Inferior parietal cortex (tissue), 1 donor: Measurements from ENCODE around the gene LRRC53.

Experiments
- DNase-seq: peaks from one replicate; pipeline ENCODE4 v3.0.0-alpha.2; 2016; ENCODE audit errors: extremely low spot score

Gene LRRC53

GRCh38 chr1:74498901-74499300, 13.5 kb downstream of the LRRC53 start:
- no peak for DNase-seq

- no peak for DNase-seq
Observed at GRCh38 chr1:74496669-74497068, 15.7 kb downstream of the LRRC53 start.

GRCh38 chr1:74486036-74486435, 26.4 kb downstream of the LRRC53 start:
- DNase-seq = no peak

GRCh38 chr1:74485622-74486021, 26.8 kb downstream of the LRRC53 start:
- DNase-seq = no peak

- DNase-seq = no peak
Observed at GRCh38 chr1:74481607-74482006, 30.8 kb downstream of the LRRC53 start.

- no peak for DNase-seq
Observed at GRCh38 chr1:74480068-74480467, 32.3 kb downstream of the LRRC53 start.

- DNase-seq = no peak
Observed at GRCh38 chr1:74478979-74479378, 33.4 kb downstream of the LRRC53 start.

GRCh38 chr1:74474585-74474984, 37.8 kb downstream of the LRRC53 start:
- DNase-seq = no peak

- DNase-seq = no peak
Observed at GRCh38 chr1:74471470-74471869, 40.9 kb downstream of the LRRC53 start.

- DNase-seq = no peak
Observed at GRCh38 chr1:74470936-74471335, 41.5 kb downstream of the LRRC53 start.

GRCh38 chr1:74470251-74470650, 42.2 kb downstream of the LRRC53 start:
- no peak for DNase-seq

- DNase-seq = peak; percentile 81
Observed at GRCh38 chr1:74468982-74469603, 43.3 kb downstream of the LRRC53 start.

GRCh38 chr1:74467786-74468377, 44.5 kb downstream of the LRRC53 start:
- no peak for DNase-seq

- no peak for DNase-seq
Observed at GRCh38 chr1:74465193-74465681, 47.2 kb downstream of the LRRC53 start.

- no peak for DNase-seq
Observed at GRCh38 chr1:74464037-74464436, 48.4 kb downstream of the LRRC53 start.

GRCh38 chr1:74463333-74463988, 49.0 kb downstream of the LRRC53 start:
- peak; percentile 28 for DNase-seq

GRCh38 chr1:74457253-74457652, 55.2 kb downstream of the LRRC53 start:
- no peak for DNase-seq

- no peak for DNase-seq
Observed at GRCh38 chr1:74455390-74455789, 57.0 kb downstream of the LRRC53 start.

- DNase-seq = no peak
Observed at GRCh38 chr1:74453277-74453676, 59.1 kb downstream of the LRRC53 start.

GRCh38 chr1:74452035-74452434, 60.4 kb downstream of the LRRC53 start:
- no peak for DNase-seq

- no peak for DNase-seq
Observed at GRCh38 chr1:74437035-74437434, 75.4 kb downstream of the LRRC53 start.

GRCh38 chr1:74436078-74436477, 76.3 kb downstream of the LRRC53 start:
- DNase-seq = no peak

- DNase-seq = no peak
Observed at GRCh38 chr1:74434321-74434720, 78.1 kb downstream of the LRRC53 start.
